ENCODE results near the gene PAIP2. TPM values are rescaled to one million over a fixed set of nuclear protein-coding genes. Genes with fewer than 3 reads are reported as not detected.
"Not testable (repeated sequence)": the region's sequence is repeated elsewhere in the genome, so short reads cannot be mapped to it uniquely, and the experiment has no call there.

PAIP2 gene
- total RNA-seq, 2 donors from 2014 or later = 108 to 123 TPM

GRCh38 chr5:139371482-139372435 is 30.1 kb downstream of the PAIP2 start:
- ATAC-seq (peak in 1 of 2 donors; percentile 24), DNase-seq (peak; percentile 45)
- intact Hi-C loops (cut with DNase I) = no loop called here

GRCh38 chr5:139374909-139375308 is 33.3 kb downstream of the PAIP2 start:
- intact Hi-C loops (cut with DNase I) = no loop called here
- no peak for DNase-seq
- no peak for ATAC-seq

- DNase-seq = no peak
- intact Hi-C loops (cut with DNase I) = no loop called here
- no peak for ATAC-seq
Observed at GRCh38 chr5:139376364-139376763, 34.7 kb downstream of the PAIP2 start.

- intact Hi-C loops (cut with DNase I) = no loop called here
- ATAC-seq (no peak), DNase-seq (no peak)
Observed at GRCh38 chr5:139377226-139377625, 35.6 kb downstream of the PAIP2 start.

GRCh38 chr5:139378101-139378825 is 36.6 kb downstream of the PAIP2 start:
- DNase-seq (no peak), ATAC-seq (no peak)
- intact Hi-C loops (cut with DNase I) = no loop called here

GRCh38 chr5:139378941-139379361 is 37.3 kb downstream of the PAIP2 start:
- intact Hi-C loops (cut with DNase I) = no loop called here
- ATAC-seq (no peak), DNase-seq (no peak)

- intact Hi-C loops (cut with DNase I) = no loop called here
- ATAC-seq (no peak), DNase-seq (no peak)
Observed at GRCh38 chr5:139379626-139380449, 38.2 kb downstream of the PAIP2 start.

- intact Hi-C loops (cut with DNase I) = no loop called here
- DNase-seq (no peak), ATAC-seq (no peak)
Observed at GRCh38 chr5:139381837-139382761, 40.4 kb downstream of the PAIP2 start.

- intact Hi-C loops (cut with DNase I) = no loop called here
- ATAC-seq (no peak), DNase-seq (no peak)
Observed at GRCh38 chr5:139382807-139383206, 41.2 kb downstream of the PAIP2 start.

- intact Hi-C loops (cut with DNase I) = no loop called here
- no peak for ATAC-seq
- DNase-seq = no peak
Observed at GRCh38 chr5:139383275-139383992, 41.8 kb downstream of the PAIP2 start, which contains the start of gene SLC23A1. Gene SLC23A1, minus strand, starts transcription at chr5:139383297. Its CDS starts 44 bp downstream, at chr5:139383253.

GRCh38 chr5:139383993-139384590 is 42.4 kb downstream of the PAIP2 start:
- ATAC-seq = no peak
- DNase-seq = no peak
- intact Hi-C loops (cut with DNase I) = no loop called here

- intact Hi-C loops (cut with DNase I) = no loop called here
- ATAC-seq = no peak
- DNase-seq = no peak
Observed at GRCh38 chr5:139384591-139385051, 43.0 kb downstream of the PAIP2 start.

GRCh38 chr5:139385061-139386049 is 43.7 kb downstream of the PAIP2 start:
- no peak for ATAC-seq
- no peak for DNase-seq
- intact Hi-C loops (cut with DNase I) = no loop called here

GRCh38 chr5:139386050-139386438 is 44.4 kb downstream of the PAIP2 start:
- DNase-seq (no peak), ATAC-seq (no peak)
- intact Hi-C loops (cut with DNase I) = no loop called here

- ATAC-seq; DNase-seq; intact Hi-C loops (cut with DNase I): not testable (repeated sequence)
Observed at GRCh38 chr5:139386956-139387355, 45.3 kb downstream of the PAIP2 start.

GRCh38 chr5:139387611-139388197 is 46.0 kb downstream of the PAIP2 start:
- no peak for DNase-seq
- no peak for ATAC-seq
- intact Hi-C loops (cut with DNase I) = no loop called here

Data from left cardiac atrium (tissue), 4 donors.